HepG2 (cell line): ENCODE data around the gene VGF. TPM values are rescaled to one million over a fixed set of nuclear protein-coding genes. Genes with fewer than 3 reads are reported as not detected.

Experiments
- ATAC-seq: fragments of 200-7000 bp; cut with Tn5 transposase; 3 replicates; pipeline ENCODE4 v1.9.1; 2020; ENCODE audit warnings: mild to moderate bottlenecking, moderate library complexity
- BruUV-seq: library from RNA; stranded (reverse); fragments of 400-500 nt; replicated peaks from 2 replicates; lab custom pipeline; 2021; lab: Mats Ljungman, UMichigan
- CTCF ChIA-PET: fragments of 300-600 bp; formaldehyde crosslinking; extraction: SDS; loops from one replicate; lab custom pipeline; 2021; ENCODE audit warnings: low total read pairs, inconsistent platforms, low intra/inter-chr PET ratio; lab: Yijun Ruan, JAX
- POLR2A ChIA-PET: fragments of 350-600 bp; sonication (Branson Sonifier 250); formaldehyde crosslinking; loops from one replicate; lab custom pipeline; 2020; ENCODE audit warnings: antibody characterized with exemption, inconsistent platforms; lab: Yijun Ruan, JAX
- DNase-seq: peaks from one replicate; pipeline ENCODE4 v3.0.0-alpha.2; 2015; ENCODE audit warnings: low spot score
- FAIRE-seq: peaks from 3 replicates; lab custom pipeline; 2011; peaks lifted over from hg19 to GRCh38; lab: Jason Lieb, UNC
- H2AFZ ChIP-seq: one replicate; pipeline ENCODE4 v1.6.1; 2011; ENCODE audit warnings: low read length, inconsistent platforms
- H3K27ac ChIP-seq: fragments of 300-600 bp; 3 replicates; pipeline ENCODE4 v1.8.0; 2011; ENCODE audit warnings: mixed run types, mild to moderate bottlenecking, mixed read lengths, low read length, inconsistent platforms; ENCODE audit not compliant: insufficient read depth; ENCODE audit errors: extremely low read length
- H3K27me3 ChIP-seq, 2 experiments: fragments of 200-600 bp in 1 of 2; 2 replicates in 1 of 2; 3 replicates in 1 of 2; pipeline versions ENCODE4 v1.6.0 to v1.8.0; 2011; ENCODE audit warnings: low read length in 2 of 2, mild to moderate bottlenecking in 2 of 2, moderate library complexity in 2 of 2, inconsistent platforms in 1 of 2; ENCODE audit not compliant: insufficient read depth in 2 of 2, control insufficient read depth in 1 of 2
- H3K36me3 ChIP-seq, 2 experiments: fragments of 200-600 bp in 1 of 2; replicated peaks in 1 of 2; 2 replicates in 1 of 2; 3 replicates in 1 of 2; pipeline versions ENCODE4 v1.5.1 to v1.8.0; 2011; ENCODE audit warnings: low read length in 2 of 2, inconsistent platforms in 1 of 2; ENCODE audit not compliant: insufficient read depth in 2 of 2, control insufficient read depth in 1 of 2
- H3K4me1 ChIP-seq: 2 replicates; pipeline ENCODE4 v1.5.1; 2012; ENCODE audit warnings: low read length, inconsistent platforms; ENCODE audit not compliant: insufficient read depth
- H3K4me2 ChIP-seq: 2 replicates; pipeline ENCODE4 v1.6.0; 2011; ENCODE audit warnings: low read depth, low read length, inconsistent platforms
- H3K4me3 ChIP-seq, 3 experiments: fragments of 200-600 bp in 1 of 3; sonication (generic), shearing (Covaris generic) in 1 of 3; replicated peaks in 1 of 3; 2 replicates each; pipeline ENCODE4 v1.5.1; 2011 to 2016; ENCODE audit warnings: low read length in 3 of 3, inconsistent platforms in 2 of 3, low read depth in 2 of 3, mild to moderate bottlenecking in 2 of 3, control low read depth in 1 of 3, mixed read lengths in 1 of 3; ENCODE audit not compliant: insufficient read depth in 1 of 3
- H3K79me2 ChIP-seq: one replicate; pipeline ENCODE4 v1.6.1; 2011; ENCODE audit warnings: low read length, inconsistent platforms; ENCODE audit not compliant: insufficient read depth
- H3K9ac ChIP-seq: 2 replicates; pipeline ENCODE4 v1.6.0; 2011; ENCODE audit warnings: mild to moderate bottlenecking, low read depth, low read length, inconsistent platforms; ENCODE audit not compliant: insufficient read depth
- H3K9me3 ChIP-seq: 2 replicates; pipeline ENCODE4 v1.5.1; 2012; ENCODE audit warnings: mild to moderate bottlenecking, low read length
- H4K20me1 ChIP-seq: 2 replicates; pipeline ENCODE4 v1.6.0; 2011; ENCODE audit warnings: inconsistent platforms, mild to moderate bottlenecking, low read length, moderate library complexity; ENCODE audit not compliant: insufficient read depth
- CCAR2 ChIP-seq: fragments of 200-400 bp; formaldehyde crosslinking; optimal IDR thresholded peaks from 2 replicates; pipeline ENCODE3; 2018; ENCODE audit warnings: low read depth, mild to moderate bottlenecking, low read length, moderate library complexity
- JARID2 ChIP-seq: sonication (generic); formaldehyde crosslinking; IDR thresholded peaks from 2 replicates; pipeline ENCODE4 v1.8.1; 2023; ENCODE audit warnings: missing genetic modification reagents, inconsistent platforms; ENCODE audit not compliant: insufficient replicate concordance
- KMT2A ChIP-seq: sonication (generic); formaldehyde crosslinking; IDR thresholded peaks from 2 replicates; pipeline ENCODE4 v1.4.0; 2020; ENCODE audit warnings: missing genetic modification reagents
- PITX1 ChIP-seq: sonication (generic); formaldehyde crosslinking; IDR thresholded peaks from 2 replicates; pipeline ENCODE4 v1.5.1; 2020; ENCODE audit warnings: mild to moderate bottlenecking, missing genetic modification reagents
- ZFP36L2 ChIP-seq: sonication (generic); formaldehyde crosslinking; IDR thresholded peaks from 2 replicates; pipeline ENCODE4 v1.4.0; 2020; ENCODE audit warnings: missing genetic modification reagents
- WGBS: methylation state at CpG from one replicate; pipeline ENCODE4 v1.1.6; 2017; ENCODE audit warnings: low lambda C conversion rate; 5-methylcytosine and 5-hydroxymethylcytosine counted together
- in situ Hi-C: cut with HindIII; loops from 2 replicates; pipeline ENCODE4 v1.10.0; 2017; ENCODE audit warnings: low pct_unique_long_range_greater_than_20kb; ENCODE audit not compliant: extremely low pct_ligation_motif_present
- intact Hi-C: fragments of 100-400 bp; cut with micrococcal nuclease; formaldehyde crosslinking; loops from one replicate; pipeline ENCODE4 v1.10.0; 2022; ENCODE audit not compliant: unreplicated experiment
- polyA plus RNA-seq, 8 experiments: library from polyadenylated mRNA; depleted of rRNA in 3 of 8; stranded (reverse) in 7 of 8; unstranded in 1 of 8; fragments of >200 nt; fragmentation: Illumina TruSeq in 4 of 8; extraction: Trizol in 4 of 8; gene quantifications; 2 replicates each; pipeline versions ENCODE4 v1.2.1 to v1.2.3, GENCODE V29; 2011 to 2016; ENCODE audit warnings: low read depth in 4 of 8, missing spikeins in 1 of 8, mixed read lengths in 1 of 8; ENCODE audit not compliant: insufficient read depth in 1 of 8
- total RNA-seq, 5 experiments: library from RNA; depleted of rRNA; stranded (reverse); fragments of >200 nt; fragmentation: Illumina TruSeq; extraction: Trizol; gene quantifications; 2 replicates each; pipeline ENCODE4 v1.2.3, GENCODE V29; 2016; ENCODE audit warnings: low read depth in 1 of 5
- TF ChIP-seq, protein P1 (sequence below), 2 experiments: IDR thresholded peaks; 2 replicates each; pipeline ENCODE4 v1.6.1; 2011 to 2012; ENCODE audit warnings: low read length in 2 of 2, borderline replicate concordance in 1 of 2, low read depth in 1 of 2, mild to moderate bottlenecking in 1 of 2, moderate library complexity in 1 of 2

Gene VGF
- total and polyA plus RNA-seq, 2 of the 13 experiments (the other 11 are each of a cell fraction or from before 2014, with no cell fraction given): 0.12 to 0.46 TPM

DNA sequence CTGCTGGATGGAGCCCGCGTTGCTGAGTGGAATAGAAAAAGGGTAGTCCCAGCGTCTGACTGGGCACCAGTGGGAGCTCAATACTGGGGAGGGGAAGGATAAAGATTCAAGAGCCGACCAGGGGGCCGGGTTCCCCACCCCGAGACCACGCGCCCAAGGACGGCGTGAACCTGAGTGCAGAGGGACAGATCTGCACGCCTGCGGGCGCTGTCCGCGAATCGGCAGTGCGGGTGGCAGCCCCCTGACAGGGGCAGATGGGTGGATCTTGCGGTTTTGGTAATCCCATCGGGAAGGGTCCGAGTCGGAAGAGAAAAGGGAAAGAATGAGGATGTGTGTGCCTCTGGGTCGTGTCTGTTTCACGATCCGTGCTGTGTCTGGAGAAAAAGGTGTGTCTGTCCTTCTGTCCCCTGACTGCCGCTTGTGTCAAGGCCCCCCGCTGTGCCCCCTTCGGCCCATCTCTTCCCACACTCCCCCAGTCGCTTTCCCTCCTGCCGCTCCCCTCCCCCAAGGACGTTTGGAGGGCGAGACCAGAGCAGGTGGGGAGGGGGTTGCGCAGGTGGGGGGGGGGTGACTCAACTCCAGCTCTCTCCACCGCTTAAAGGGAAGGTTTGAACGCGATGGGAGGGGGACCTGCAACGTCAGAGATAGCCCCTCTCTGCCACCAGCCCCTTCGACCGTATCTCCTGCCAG is 734 bp upstream of the VGF start:
- Histone ChIP-seq H3K27ac (no peak overlapping the region), H3K36me3 (no peaks in the 10 kb centered on the region), H3K27me3 (peaks cover 5 to 58% of the 10 kb centered on the region in 2 experiments; a peak in 4 of 5 replicates), H3K4me2 (peak overlapping the region; percentile 73), H3K4me1 (peaks cover 49% of the 10 kb centered on the region), H4K20me1 (peaks cover 9% of the 10 kb centered on the region; the same call in 1 of the 2 replicates), H2AFZ (no peak overlapping the region), H3K79me2 (no peaks in the 10 kb centered on the region), H3K9me3 (no peaks in the 10 kb centered on the region), H3K4me3 (peak overlapping the region in 1 of 3 experiments; percentile 55; a peak in 1 of 6 replicates), H3K9ac (no peak overlapping the region)
- POLR2A ChIA-PET: interaction anchor here (0.7 to 1.4 kb wide), 10 partner anchors 8 to 69 kb away, joined by 3 to 6 read pairs (median 3); partner anchors contain the start of gene PLOD3
- in situ Hi-C loops (no loop called here), intact Hi-C loops (no loop called here)
- BruUV-seq: no TSS peak
- FAIRE-seq: no peak
- CTCF ChIA-PET: no interaction called here
- TF ChIP-seq JARID2 (CRISPR knock-in tag) (peak; percentile 1), KMT2A (no peak), CCAR2 (no peak), PITX1 (CRISPR knock-in tag) (no peak), ZFP36L2 (CRISPR knock-in tag) (no peak)
- TF ChIP-seq, protein P1, sequence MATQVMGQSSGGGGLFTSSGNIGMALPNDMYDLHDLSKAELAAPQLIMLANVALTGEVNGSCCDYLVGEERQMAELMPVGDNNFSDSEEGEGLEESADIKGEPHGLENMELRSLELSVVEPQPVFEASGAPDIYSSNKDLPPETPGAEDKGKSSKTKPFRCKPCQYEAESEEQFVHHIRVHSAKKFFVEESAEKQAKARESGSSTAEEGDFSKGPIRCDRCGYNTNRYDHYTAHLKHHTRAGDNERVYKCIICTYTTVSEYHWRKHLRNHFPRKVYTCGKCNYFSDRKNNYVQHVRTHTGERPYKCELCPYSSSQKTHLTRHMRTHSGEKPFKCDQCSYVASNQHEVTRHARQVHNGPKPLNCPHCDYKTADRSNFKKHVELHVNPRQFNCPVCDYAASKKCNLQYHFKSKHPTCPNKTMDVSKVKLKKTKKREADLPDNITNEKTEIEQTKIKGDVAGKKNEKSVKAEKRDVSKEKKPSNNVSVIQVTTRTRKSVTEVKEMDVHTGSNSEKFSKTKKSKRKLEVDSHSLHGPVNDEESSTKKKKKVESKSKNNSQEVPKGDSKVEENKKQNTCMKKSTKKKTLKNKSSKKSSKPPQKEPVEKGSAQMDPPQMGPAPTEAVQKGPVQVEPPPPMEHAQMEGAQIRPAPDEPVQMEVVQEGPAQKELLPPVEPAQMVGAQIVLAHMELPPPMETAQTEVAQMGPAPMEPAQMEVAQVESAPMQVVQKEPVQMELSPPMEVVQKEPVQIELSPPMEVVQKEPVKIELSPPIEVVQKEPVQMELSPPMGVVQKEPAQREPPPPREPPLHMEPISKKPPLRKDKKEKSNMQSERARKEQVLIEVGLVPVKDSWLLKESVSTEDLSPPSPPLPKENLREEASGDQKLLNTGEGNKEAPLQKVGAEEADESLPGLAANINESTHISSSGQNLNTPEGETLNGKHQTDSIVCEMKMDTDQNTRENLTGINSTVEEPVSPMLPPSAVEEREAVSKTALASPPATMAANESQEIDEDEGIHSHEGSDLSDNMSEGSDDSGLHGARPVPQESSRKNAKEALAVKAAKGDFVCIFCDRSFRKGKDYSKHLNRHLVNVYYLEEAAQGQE (IDR thresholded peaks at IDR 0.05; ENCODE audit: borderline replicate concordance in 1 of 2, low read depth in 1 of 2, low read length in 2 of 2): peak in 1 of 2 experiments; percentile 54; a peak in 3 of 4 replicates
- ATAC-seq: no peak
- no peak for DNase-seq
- WGBS: 20% methylated on average over 37 of the region's 38 CpGs
